ENCODE results near the gene STIM2. TPM values are rescaled to one million over a fixed set of nuclear protein-coding genes. Genes with fewer than 3 reads are reported as not detected.
A peak's percentile ranks its signal among the peaks of the same experiment; 100 is the strongest.

The STIM2 gene
- total RNA-seq, 1 experiment from 2014 or later: 203 TPM

- Histone ChIP-seq H3K9me2 (replicated peaks; ENCODE audit: insufficient read depth, low read length) (no peaks in the 10 kb centered on the region), H3K9me3 (ENCODE audit: low read length) (no peaks in the 10 kb centered on the region), H3K4me2 (ENCODE audit: low read depth, low read length, poor library complexity, severe bottlenecking) (no peak overlapping the region), H4K20me1 (ENCODE audit: insufficient read depth, low read depth, low read length) (no peaks in the 10 kb centered on the region), H3K27ac (ENCODE audit: low read length) (no peak overlapping the region), H3K79me2 (ENCODE audit: low read length) (no peaks in the 10 kb centered on the region), H3K9ac (ENCODE audit: low read length) (no peak overlapping the region), H3K4me3 (ENCODE audit: low read length) (no peak overlapping the region), H3K27me3 (ENCODE audit: low read length) (0 out of 2 replicates have a peak, but pooled peaks cover 2% of the 10 kb centered on the region), H3K36me3 (ENCODE audit: insufficient read depth, low read length) (no peaks in the 10 kb centered on the region), H3K4me1 (ENCODE audit: low read length) (0 out of 2 replicates have a peak, but pooled peaks cover 3% of the 10 kb centered on the region), H2AFZ (ENCODE audit: low read length) (no peak overlapping the region)
- DNase-seq: peak; percentile 69
These were observed 188.0 kb downstream of the STIM2 start for GRCh38 chr4:27048429-27049238.

DNA sequence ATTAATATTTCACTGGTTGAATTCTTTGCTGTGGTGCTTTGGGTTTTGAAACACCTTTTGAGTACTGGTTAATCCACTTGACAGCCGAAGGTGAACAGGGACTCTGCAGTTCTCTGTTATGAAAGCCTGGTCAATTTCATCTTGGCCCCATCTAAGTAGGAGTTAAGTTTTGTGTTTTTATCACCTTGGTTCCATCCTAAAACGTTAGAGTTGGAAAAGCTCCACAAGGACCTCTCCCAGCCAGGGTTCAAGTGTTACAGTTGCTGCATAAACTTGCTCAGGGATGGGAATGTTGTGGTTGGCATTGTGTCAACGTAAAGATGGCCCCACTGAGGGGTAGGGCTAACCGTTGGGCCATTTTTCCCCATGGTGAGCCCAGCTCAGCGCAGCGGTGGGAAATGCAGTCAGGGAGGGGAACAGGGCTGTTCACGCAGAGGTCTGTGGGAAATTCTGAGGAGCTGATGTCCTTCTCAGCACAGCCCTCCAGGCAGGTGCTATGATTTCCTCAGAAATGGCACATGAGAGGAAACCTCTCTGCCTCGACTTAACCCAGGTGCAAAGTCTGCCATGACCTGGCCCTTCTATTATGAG, 188.7 kb downstream of the STIM2 start:
- no peaks in the 10 kb centered on the region for H3K36me3 ChIP-seq (ENCODE audit: insufficient read depth, low read length)
- H4K20me1 ChIP-seq (ENCODE audit: insufficient read depth, low read depth, low read length): no peaks in the 10 kb centered on the region
- H3K4me1 ChIP-seq (ENCODE audit: low read length): 0 out of 2 replicates have a peak, but pooled peaks cover 3% of the 10 kb centered on the region
- H2AFZ ChIP-seq (ENCODE audit: low read length): no peak overlapping the region
- no peak overlapping the region for H3K27ac ChIP-seq (ENCODE audit: low read length)
- no peak overlapping the region for H3K4me2 ChIP-seq (ENCODE audit: low read depth, low read length, poor library complexity, severe bottlenecking)
- no peak overlapping the region for H3K4me3 ChIP-seq (ENCODE audit: low read length)
- no peak overlapping the region for H3K9ac ChIP-seq (ENCODE audit: low read length)
- H3K79me2 ChIP-seq (ENCODE audit: low read length): no peaks in the 10 kb centered on the region
- no peak for DNase-seq
- H3K9me3 ChIP-seq (ENCODE audit: low read length): no peaks in the 10 kb centered on the region
- H3K9me2 ChIP-seq (replicated peaks; ENCODE audit: insufficient read depth, low read length): no peaks in the 10 kb centered on the region
- H3K27me3 ChIP-seq (ENCODE audit: low read length): 0 out of 2 replicates have a peak, but pooled peaks cover 2% of the 10 kb centered on the region

- H3K9ac ChIP-seq (ENCODE audit: low read length): no peak overlapping the region
- H3K4me2 ChIP-seq (ENCODE audit: low read depth, low read length, poor library complexity, severe bottlenecking): no peak overlapping the region
- H3K9me2 ChIP-seq (replicated peaks; ENCODE audit: insufficient read depth, low read length): no peaks in the 10 kb centered on the region
- no peak overlapping the region for H2AFZ ChIP-seq (ENCODE audit: low read length)
- no peak overlapping the region for H3K27ac ChIP-seq (ENCODE audit: low read length)
- no peak for DNase-seq
- 0 out of 2 replicates have a peak, but pooled peaks cover 2% of the 10 kb centered on the region for H3K27me3 ChIP-seq (ENCODE audit: low read length)
- H4K20me1 ChIP-seq (ENCODE audit: insufficient read depth, low read depth, low read length): no peaks in the 10 kb centered on the region
- H3K36me3 ChIP-seq (ENCODE audit: insufficient read depth, low read length): no peaks in the 10 kb centered on the region
- H3K9me3 ChIP-seq (ENCODE audit: low read length): no peaks in the 10 kb centered on the region
- peaks cover 8% of the 10 kb centered on the region; the same call in 1 of the 2 replicates for H3K4me1 ChIP-seq (ENCODE audit: low read length)
- no peak overlapping the region for H3K4me3 ChIP-seq (ENCODE audit: low read length)
- H3K79me2 ChIP-seq (ENCODE audit: low read length): no peaks in the 10 kb centered on the region
These were observed 190.1 kb downstream of the STIM2 start for GRCh38 chr4:27050731-27051130.

GRCh38 chr4:27055221-27055760, 194.7 kb downstream of the STIM2 start:
- Histone ChIP-seq H4K20me1 (ENCODE audit: insufficient read depth, low read depth, low read length) (no peaks in the 10 kb centered on the region), H3K4me3 (ENCODE audit: low read length) (no peak overlapping the region), H3K9ac (ENCODE audit: low read length) (no peak overlapping the region), H3K9me3 (ENCODE audit: low read length) (no peaks in the 10 kb centered on the region), H3K4me1 (ENCODE audit: low read length) (peaks cover 5% of the 10 kb centered on the region; the same call in 1 of the 2 replicates), H2AFZ (ENCODE audit: low read length) (no peak overlapping the region), H3K27me3 (ENCODE audit: low read length) (0 out of 2 replicates have a peak, but pooled peaks cover 2% of the 10 kb centered on the region), H3K36me3 (ENCODE audit: insufficient read depth, low read length) (no peaks in the 10 kb centered on the region), H3K9me2 (replicated peaks; ENCODE audit: insufficient read depth, low read length) (no peaks in the 10 kb centered on the region), H3K79me2 (ENCODE audit: low read length) (no peaks in the 10 kb centered on the region), H3K4me2 (ENCODE audit: low read depth, low read length, poor library complexity, severe bottlenecking) (no peak overlapping the region), H3K27ac (ENCODE audit: low read length) (no peak overlapping the region)
- no peak for DNase-seq

GRCh38 chr4:27056281-27056680, 195.6 kb downstream of the STIM2 start:
- H3K27ac ChIP-seq (ENCODE audit: low read length): no peak overlapping the region
- H4K20me1 ChIP-seq (ENCODE audit: insufficient read depth, low read depth, low read length): no peaks in the 10 kb centered on the region
- H2AFZ ChIP-seq (ENCODE audit: low read length): no peak overlapping the region
- H3K36me3 ChIP-seq (ENCODE audit: insufficient read depth, low read length): no peaks in the 10 kb centered on the region
- H3K4me1 ChIP-seq (ENCODE audit: low read length): peaks cover 5% of the 10 kb centered on the region; the same call in 1 of the 2 replicates
- no peak overlapping the region for H3K4me3 ChIP-seq (ENCODE audit: low read length)
- no peaks in the 10 kb centered on the region for H3K9me2 ChIP-seq (replicated peaks; ENCODE audit: insufficient read depth, low read length)
- DNase-seq: no peak
- H3K79me2 ChIP-seq (ENCODE audit: low read length): no peaks in the 10 kb centered on the region
- H3K9me3 ChIP-seq (ENCODE audit: low read length): no peaks in the 10 kb centered on the region
- 0 out of 2 replicates have a peak, but pooled peaks cover 2% of the 10 kb centered on the region for H3K27me3 ChIP-seq (ENCODE audit: low read length)
- H3K9ac ChIP-seq (ENCODE audit: low read length): no peak overlapping the region
- H3K4me2 ChIP-seq (ENCODE audit: low read depth, low read length, poor library complexity, severe bottlenecking): no peak overlapping the region

DNA sequence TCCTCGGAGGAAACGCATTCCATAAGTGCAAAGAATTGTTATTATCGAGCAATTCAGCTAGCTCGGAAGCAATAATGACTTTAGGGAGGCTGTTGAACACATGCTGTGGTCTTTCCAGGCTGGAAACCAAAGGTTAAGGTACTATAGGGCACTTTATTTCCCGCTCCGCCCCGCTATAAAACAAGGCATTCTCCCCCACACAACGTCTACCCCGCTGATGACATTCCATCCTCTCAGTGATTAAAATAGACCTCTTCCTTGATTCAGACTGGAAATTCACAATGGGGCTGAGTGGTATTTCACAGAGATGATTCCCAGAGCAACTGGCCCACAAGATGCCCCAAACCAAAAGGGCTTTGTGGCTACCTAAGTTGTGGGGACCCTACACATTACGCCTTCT, 196.4 kb downstream of the STIM2 start:
- Histone ChIP-seq H3K9me2 (replicated peaks; ENCODE audit: insufficient read depth, low read length) (no peaks in the 10 kb centered on the region), H3K79me2 (ENCODE audit: low read length) (no peaks in the 10 kb centered on the region), H4K20me1 (ENCODE audit: insufficient read depth, low read depth, low read length) (no peaks in the 10 kb centered on the region), H3K4me1 (ENCODE audit: low read length) (peaks cover 5% of the 10 kb centered on the region; the same call in 1 of the 2 replicates), H3K27ac (ENCODE audit: low read length) (no peak overlapping the region), H3K36me3 (ENCODE audit: insufficient read depth, low read length) (no peaks in the 10 kb centered on the region), H3K27me3 (ENCODE audit: low read length) (0 out of 2 replicates have a peak, but pooled peaks cover 2% of the 10 kb centered on the region), H3K9me3 (ENCODE audit: low read length) (no peaks in the 10 kb centered on the region), H2AFZ (ENCODE audit: low read length) (no peak overlapping the region), H3K4me3 (ENCODE audit: low read length) (no peak overlapping the region), H3K9ac (ENCODE audit: low read length) (no peak overlapping the region), H3K4me2 (ENCODE audit: low read depth, low read length, poor library complexity, severe bottlenecking) (no peak overlapping the region)
- DNase-seq: no peak

DNA sequence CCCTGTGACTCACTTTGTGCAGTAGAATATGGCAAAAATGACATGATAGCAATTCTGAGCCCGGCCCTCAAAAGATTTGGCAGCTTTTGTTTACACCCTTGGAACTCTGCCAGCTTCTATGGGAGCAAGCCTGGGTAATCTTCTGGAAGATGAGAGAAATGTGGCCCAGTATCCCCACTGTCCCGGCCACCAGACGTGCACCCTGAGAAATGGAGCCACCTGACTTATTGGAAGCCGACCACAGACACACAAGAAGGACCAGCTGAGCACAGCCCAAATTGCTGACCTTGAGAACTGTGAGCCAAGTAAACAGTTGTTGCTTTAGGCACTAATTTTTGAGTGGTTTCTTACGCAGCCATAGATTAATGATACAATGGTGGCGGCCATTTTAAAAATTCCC, 197.0 kb downstream of the STIM2 start:
- DNase-seq: no peak
- H3K4me1 ChIP-seq (ENCODE audit: low read length): peaks cover 5% of the 10 kb centered on the region; the same call in 1 of the 2 replicates
- H3K4me3 ChIP-seq (ENCODE audit: low read length): no peak overlapping the region

GRCh38 chr4:27058819-27059406, 198.3 kb downstream of the STIM2 start:
- Histone ChIP-seq H3K36me3 (ENCODE audit: insufficient read depth, low read length) (no peaks in the 10 kb centered on the region), H2AFZ (ENCODE audit: low read length) (no peak overlapping the region), H3K9me3 (ENCODE audit: low read length) (no peaks in the 10 kb centered on the region), H3K4me1 (ENCODE audit: low read length) (peaks cover 5% of the 10 kb centered on the region; the same call in 1 of the 2 replicates), H4K20me1 (ENCODE audit: insufficient read depth, low read depth, low read length) (no peaks in the 10 kb centered on the region), H3K9me2 (replicated peaks; ENCODE audit: insufficient read depth, low read length) (no peaks in the 10 kb centered on the region), H3K9ac (ENCODE audit: low read length) (no peak overlapping the region), H3K4me2 (ENCODE audit: low read depth, low read length, poor library complexity, severe bottlenecking) (no peak overlapping the region), H3K27ac (ENCODE audit: low read length) (no peak overlapping the region), H3K4me3 (ENCODE audit: low read length) (no peak overlapping the region), H3K79me2 (ENCODE audit: low read length) (no peaks in the 10 kb centered on the region), H3K27me3 (ENCODE audit: low read length) (no peaks in the 10 kb centered on the region)
- DNase-seq: no peak

More for the DNA sequence above, 197.0 kb downstream of the STIM2 start:
- Histone ChIP-seq H4K20me1 (ENCODE audit: insufficient read depth, low read depth, low read length) (no peaks in the 10 kb centered on the region), H3K79me2 (ENCODE audit: low read length) (no peaks in the 10 kb centered on the region), H3K36me3 (ENCODE audit: insufficient read depth, low read length) (no peaks in the 10 kb centered on the region), H3K4me2 (ENCODE audit: low read depth, low read length, poor library complexity, severe bottlenecking) (no peak overlapping the region), H3K9me3 (ENCODE audit: low read length) (no peaks in the 10 kb centered on the region), H3K9me2 (replicated peaks; ENCODE audit: insufficient read depth, low read length) (no peaks in the 10 kb centered on the region), H3K27me3 (ENCODE audit: low read length) (0 out of 2 replicates have a peak, but pooled peaks cover 2% of the 10 kb centered on the region), H3K9ac (ENCODE audit: low read length) (no peak overlapping the region), H3K27ac (ENCODE audit: low read length) (no peak overlapping the region), H2AFZ (ENCODE audit: low read length) (no peak overlapping the region)

Measured in Karpas-422 (cell line).